CD8-positive, alpha-beta memory T cell (primary cell): Measurements from ENCODE around the gene KIF18B. TPM values are rescaled to one million over a fixed set of nuclear protein-coding genes. Genes with fewer than 3 reads are reported as not detected.

ENCODE experiments used
- CTCF ChIA-PET: fragments of 350-600 bp; sonication (Branson Sonifier 250); formaldehyde crosslinking; loops from one replicate; lab custom pipeline; 2021; ENCODE audit warnings: antibody characterized with exemption; lab: Charles Lee
- POLR2A ChIA-PET: fragments of 350-600 bp; sonication (Branson Sonifier 250); formaldehyde crosslinking; loops from one replicate; lab custom pipeline; 2021; ENCODE audit warnings: antibody characterized with exemption; lab: Charles Lee
- DNase-seq, 5 donors: peaks; one replicate each; pipeline versions ENCODE4 v3.0.0 to v3.0.0-alpha.2; 2020 to 2022; ENCODE audit warnings: mixed read lengths in 1 of 5
- H3K27ac ChIP-seq: one replicate; pipeline ENCODE4 v1.7.0; 2013; ENCODE audit warnings: low read depth, mild to moderate bottlenecking, low read length, moderate library complexity
- H3K27me3 ChIP-seq: 2 replicates; pipeline ENCODE4 v1.7.0; 2013; ENCODE audit warnings: low read length, mild to moderate bottlenecking; ENCODE audit not compliant: insufficient read depth, poor library complexity, severe bottlenecking
- H3K36me3 ChIP-seq: 2 replicates; pipeline ENCODE4 v1.7.0; 2013; ENCODE audit warnings: mild to moderate bottlenecking, low read length, moderate library complexity; ENCODE audit not compliant: insufficient read depth
- H3K4me1 ChIP-seq: 2 replicates; pipeline ENCODE4 v1.7.0; 2013; ENCODE audit warnings: mild to moderate bottlenecking, low read length, moderate library complexity; ENCODE audit not compliant: insufficient read depth
- H3K4me3 ChIP-seq: 2 replicates; pipeline ENCODE4 v1.7.0; 2013; ENCODE audit warnings: mild to moderate bottlenecking, low read length
- H3K9me3 ChIP-seq: 2 replicates; pipeline ENCODE4 v1.7.0; 2013; ENCODE audit warnings: mild to moderate bottlenecking, low read length
- H3K27ac Mint-ChIP-seq, 8 donors: one replicate each; pipeline ENCODE4 v1.8.0; 2020 to 2021; ENCODE audit warnings: mixed read lengths in 8 of 8, mild to moderate bottlenecking in 6 of 8, inconsistent platforms in 3 of 8, moderate library complexity in 3 of 8
- H3K27me3 Mint-ChIP-seq, 2 donors: one replicate each; pipeline ENCODE4 v1.8.0; 2020 to 2021; ENCODE audit warnings: mixed read lengths in 2 of 2, mild to moderate bottlenecking in 1 of 2, moderate library complexity in 1 of 2
- H3K36me3 Mint-ChIP-seq, 3 donors: one replicate each; pipeline ENCODE4 v1.8.0; 2020 to 2021; ENCODE audit warnings: mixed read lengths in 3 of 3, inconsistent platforms in 1 of 3, mild to moderate bottlenecking in 1 of 3
- H3K4me1 Mint-ChIP-seq, 3 donors: one replicate each; pipeline ENCODE4 v1.8.0; 2020 to 2021; ENCODE audit warnings: mixed read lengths in 3 of 3, inconsistent platforms in 1 of 3, mild to moderate bottlenecking in 1 of 3
- H3K4me3 Mint-ChIP-seq, 7 donors: one replicate each; pipeline ENCODE4 v1.8.0; 2020 to 2021; ENCODE audit warnings: mixed read lengths in 7 of 7, mild to moderate bottlenecking in 6 of 7, moderate library complexity in 4 of 7, inconsistent platforms in 2 of 7
- H3K9me3 Mint-ChIP-seq, 5 donors: one replicate each; pipeline ENCODE4 v1.8.0; 2020 to 2022; ENCODE audit warnings: mixed read lengths in 5 of 5, mild to moderate bottlenecking in 3 of 5, moderate library complexity in 2 of 5, inconsistent platforms in 1 of 5
- polyA plus RNA-seq: library from polyadenylated mRNA; unstranded; fragments of 300-500 nt; fragmentation: Illumina TruSeq; gene quantifications from one replicate; pipeline ENCODE4 v1.2.3, GENCODE V29; 2021
- total RNA-seq, 2 experiments: library from RNA; stranded (reverse); gene quantifications; one replicate each; pipeline ENCODE4 v1.2.3, GENCODE V29; 2021

KIF18B gene
- total and polyA plus RNA-seq, 3 experiments from 2014 or later: 0.10 to 28.3 (median 27.1) TPM

- Histone ChIP-seq H3K27ac (no peak overlapping the region), H3K36me3 (no peaks in the 10 kb centered on the region), H3K9me3 (no peaks in the 10 kb centered on the region), H3K4me3 (no peak overlapping the region), H3K27me3 (no peaks in the 10 kb centered on the region), H3K4me1 (no peaks in the 10 kb centered on the region)
- Mint-ChIP-seq H3K36me3 (peaks cover 0 to 2% (median 0%) of the 10 kb centered on the region in 3 donors), H3K9me3 (no peaks in the 10 kb centered on the region), H3K27ac (no peak overlapping the region), H3K27me3 (peaks cover 13 to 29% of the 10 kb centered on the region in 2 donors), H3K4me3 (no peak overlapping the region), H3K4me1 (peaks cover 0 to 4% (median 0%) of the 10 kb centered on the region in 3 donors)
- DNase-seq: no peak
- ChIA-PET CTCF (no interaction called here), POLR2A (no interaction called here)
These were observed 39.7 kb downstream of the KIF18B start for GRCh38 chr17:44907729-44908470.

GRCh38 chr17:44906763-44907728, 40.5 kb downstream of the KIF18B start:
- Mint-ChIP-seq H3K4me1 (peaks cover 0 to 4% (median 0%) of the 10 kb centered on the region in 3 donors), H3K4me3 (no peak overlapping the region), H3K27ac (peak overlapping the region in 1 of 8 donors; percentile 21), H3K27me3 (peaks cover 6 to 23% of the 10 kb centered on the region in 2 donors), H3K9me3 (no peaks in the 10 kb centered on the region), H3K36me3 (no peaks in the 10 kb centered on the region)
- H3K27me3 ChIP-seq: no peaks in the 10 kb centered on the region
- H3K27ac ChIP-seq: no peak overlapping the region
- no peak for DNase-seq
- ChIA-PET POLR2A (no interaction called here), CTCF (no interaction called here)
- no peak overlapping the region for H3K4me3 ChIP-seq
- no peaks in the 10 kb centered on the region for H3K4me1 ChIP-seq
- no peaks in the 10 kb centered on the region for H3K9me3 ChIP-seq
- no peaks in the 10 kb centered on the region for H3K36me3 ChIP-seq

DNA sequence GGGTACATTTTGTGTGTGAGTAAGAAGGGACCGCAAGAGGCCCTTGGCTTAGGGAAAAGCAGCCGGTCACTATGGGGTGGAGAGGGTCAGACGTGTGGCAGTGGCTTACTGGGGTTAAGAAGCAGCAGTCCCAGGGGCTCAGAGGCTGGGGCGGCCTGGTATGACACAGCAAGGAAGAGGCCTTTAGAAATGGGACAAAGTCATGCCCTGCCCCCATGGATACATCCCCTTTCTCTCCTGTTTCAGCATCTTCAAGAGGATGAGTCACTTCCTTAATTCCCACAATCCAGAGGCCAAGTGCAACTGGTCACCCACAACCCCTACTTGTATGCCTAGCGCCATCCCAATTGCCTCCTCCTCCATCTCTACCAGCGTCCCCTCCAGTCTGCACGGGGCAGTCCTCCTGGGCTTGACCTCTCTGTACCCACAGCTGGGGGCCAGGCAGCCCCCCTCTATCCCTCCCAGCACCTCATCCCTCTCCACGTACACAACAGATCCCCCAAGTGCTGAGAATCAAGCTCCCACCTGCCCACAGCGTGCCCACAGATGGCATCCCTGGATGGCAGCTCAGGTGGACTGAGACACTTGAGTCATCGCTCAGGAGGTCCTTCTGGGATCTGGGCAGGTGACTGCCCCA, 41.4 kb downstream of the KIF18B start:
- Mint-ChIP-seq H3K4me1 (peaks cover 0 to 4% (median 0%) of the 10 kb centered on the region in 3 donors), H3K36me3 (no peaks in the 10 kb centered on the region), H3K27ac (no peak overlapping the region), H3K27me3 (peaks cover 5 to 19% of the 10 kb centered on the region in 2 donors), H3K4me3 (no peak overlapping the region), H3K9me3 (no peaks in the 10 kb centered on the region)
- Histone ChIP-seq H3K4me1 (no peaks in the 10 kb centered on the region), H3K36me3 (no peaks in the 10 kb centered on the region), H3K27ac (peak overlapping the region; percentile 24), H3K4me3 (no peak overlapping the region), H3K27me3 (no peaks in the 10 kb centered on the region), H3K9me3 (no peaks in the 10 kb centered on the region)
- ChIA-PET POLR2A (no interaction called here), CTCF (no interaction called here)
- no peak for DNase-seq

- Histone ChIP-seq H3K4me1 (no peaks in the 10 kb centered on the region), H3K27me3 (no peaks in the 10 kb centered on the region), H3K36me3 (no peaks in the 10 kb centered on the region), H3K27ac (no peak overlapping the region), H3K9me3 (no peaks in the 10 kb centered on the region), H3K4me3 (no peak overlapping the region)
- Mint-ChIP-seq H3K9me3 (no peaks in the 10 kb centered on the region), H3K36me3 (no peaks in the 10 kb centered on the region), H3K27me3 (peaks cover 1 to 12% of the 10 kb centered on the region in 2 donors), H3K4me3 (no peak overlapping the region), H3K4me1 (peaks cover 0 to 2% (median 1%) of the 10 kb centered on the region in 3 donors), H3K27ac (peak overlapping the region in 3 of 8 donors; percentile 0 to 78 (median 2))
- DNase-seq: no peak
- POLR2A ChIA-PET: no interaction called here
- CTCF ChIA-PET: interaction anchor here (0.8 to 0.9 kb wide), 2 partner anchors 117 to 194 kb away, joined by 3 read pairs; no protein-coding TSS in a partner anchor
These were observed 42.3 kb downstream of the KIF18B start for GRCh38 chr17:44905006-44906000.

GRCh38 chr17:44904001-44904984, 43.3 kb downstream of the KIF18B start:
- H3K4me1 Mint-ChIP-seq: peaks cover 8 to 12% (median 9%) of the 10 kb centered on the region in 3 donors
- no peak overlapping the region for H3K4me3 Mint-ChIP-seq
- H3K4me3 ChIP-seq: no peak overlapping the region
- H3K36me3 ChIP-seq: no peaks in the 10 kb centered on the region
- peak overlapping the region in 1 of 8 donors; percentile 60 for H3K27ac Mint-ChIP-seq
- H3K36me3 Mint-ChIP-seq: peaks cover 0 to 4% (median 0%) of the 10 kb centered on the region in 3 donors
- no peaks in the 10 kb centered on the region for H3K9me3 ChIP-seq
- no peaks in the 10 kb centered on the region for H3K9me3 Mint-ChIP-seq
- no peak overlapping the region for H3K27ac ChIP-seq
- peaks cover 6% of the 10 kb centered on the region for H3K4me1 ChIP-seq
- ChIA-PET CTCF (interaction anchor here (0.8 to 0.9 kb wide), 2 partner anchors 118 to 195 kb away, joined by 3 read pairs; no protein-coding TSS in a partner anchor), POLR2A (no interaction called here)
- no peak for DNase-seq
- H3K27me3 Mint-ChIP-seq: peaks cover 5 to 12% of the 10 kb centered on the region in 2 donors
- H3K27me3 ChIP-seq: no peaks in the 10 kb centered on the region

DNA sequence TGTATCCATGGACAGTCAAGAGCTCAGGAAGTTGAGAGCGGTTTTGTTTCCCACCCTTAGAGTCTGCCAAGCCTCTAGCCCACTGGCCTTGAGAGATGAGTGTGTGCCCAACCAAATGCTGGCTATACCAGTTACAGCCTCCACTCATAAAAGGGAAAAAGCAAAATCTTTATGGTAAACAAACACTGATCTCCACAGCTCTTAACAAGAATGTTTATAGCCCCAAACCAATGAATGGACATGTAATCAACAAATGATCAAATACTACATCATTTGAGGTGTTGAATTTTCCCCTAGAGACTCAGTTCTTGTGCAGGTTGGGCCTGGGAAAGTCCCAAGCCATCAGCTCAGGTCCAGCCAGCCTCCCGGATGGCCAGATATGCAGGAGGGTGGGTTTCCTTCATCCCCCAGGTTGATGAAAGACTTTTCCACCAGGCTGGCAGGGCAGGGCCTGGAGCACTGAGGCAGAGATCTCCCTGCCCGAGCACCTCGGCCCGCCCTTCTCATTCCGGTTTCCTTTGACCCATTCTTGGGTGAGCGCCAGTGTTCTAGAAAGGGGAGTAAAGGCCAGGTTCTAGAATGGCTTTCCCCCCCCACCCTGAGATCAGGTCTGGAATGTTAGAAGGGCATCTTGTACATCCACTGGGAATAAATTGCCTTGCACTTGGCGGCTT, 44.4 kb downstream of the KIF18B start:
- CTCF ChIA-PET: interaction anchor here (0.9 kb wide), 1 partner anchor 8 kb away, joined by 3 read pairs; no protein-coding TSS in a partner anchor
- POLR2A ChIA-PET: interaction anchor here (1.4 kb wide), 1 partner anchor 1905 kb away, joined by 3 read pairs; the partner anchor contains the start of gene RPL27

More for the DNA sequence above, 44.4 kb downstream of the KIF18B start:
- Histone ChIP-seq H3K4me3 (no peak overlapping the region), H3K27ac (no peak overlapping the region), H3K9me3 (no peaks in the 10 kb centered on the region), H3K36me3 (no peaks in the 10 kb centered on the region), H3K4me1 (peaks cover 12% of the 10 kb centered on the region), H3K27me3 (no peaks in the 10 kb centered on the region)
- Mint-ChIP-seq H3K27me3 (peaks cover 5 to 12% of the 10 kb centered on the region in 2 donors), H3K27ac (peak overlapping the region in 1 of 8 donors; percentile 60), H3K9me3 (no peaks in the 10 kb centered on the region), H3K4me1 (peaks cover 17 to 22% (median 20%) of the 10 kb centered on the region in 3 donors), H3K36me3 (peaks cover 0 to 10% (median 1%) of the 10 kb centered on the region in 3 donors), H3K4me3 (peak overlapping the region in 1 of 7 donors; percentile 60)
- DNase-seq: no peak
